GM23338 (cell line): ENCODE data around the gene NAA80. TPM values are rescaled to one million over a fixed set of nuclear protein-coding genes. Genes with fewer than 3 reads are reported as not detected.

Source experiments
- ATAC-seq: fragments of 200-7000 bp; cut with Tn5 transposase; 3 replicates; pipeline ENCODE4 v1.9.1; 2020
- DNase-seq: peaks from one replicate; pipeline ENCODE4 v3.0.0-alpha.2; 2015; ENCODE audit warnings: low spot score
- H2AFZ ChIP-seq: fragments of 200-600 bp; sonication (generic); 2 replicates; pipeline ENCODE4 v1.8.0; 2016; ENCODE audit warnings: antibody characterized with exemption, mild to moderate bottlenecking, moderate library complexity
- H3F3A ChIP-seq: fragments of 200-600 bp; sonication (generic); replicated peaks from 2 replicates; pipeline ENCODE4 v1.8.0; 2017; ENCODE audit warnings: antibody characterized with exemption, mixed run types, low read depth
- H3K27ac ChIP-seq: fragments of 200-600 bp; sonication (generic); 2 replicates; pipeline ENCODE4 v1.6.1; 2016; ENCODE audit warnings: low read depth
- H3K27me3 ChIP-seq: fragments of 200-600 bp; sonication (generic); 2 replicates; pipeline ENCODE4 v1.8.0; 2016; ENCODE audit warnings: mild to moderate bottlenecking, mixed run types, moderate library complexity; ENCODE audit not compliant: insufficient read depth
- H3K36me3 ChIP-seq: fragments of 200-600 bp; sonication (generic); 2 replicates; pipeline ENCODE4 v1.8.0; 2016; ENCODE audit warnings: mild to moderate bottlenecking; ENCODE audit not compliant: insufficient read depth
- H3K4me1 ChIP-seq: fragments of 200-600 bp; sonication (generic); 2 replicates; pipeline ENCODE4 v1.8.0; 2016; ENCODE audit warnings: mild to moderate bottlenecking, moderate library complexity; ENCODE audit not compliant: insufficient read depth
- H3K4me2 ChIP-seq: fragments of 200-600 bp; sonication (generic); 2 replicates; pipeline ENCODE4 v1.7.1; 2017; ENCODE audit warnings: mixed run types
- H3K4me3 ChIP-seq: fragments of 200-600 bp; sonication (generic); 2 replicates; pipeline ENCODE4 v1.6.1; 2016; ENCODE audit warnings: mixed run types
- H3K79me2 ChIP-seq: fragments of 200-600 bp; sonication (generic); replicated peaks from 2 replicates; pipeline ENCODE4 v1.8.0; 2017; ENCODE audit warnings: mild to moderate bottlenecking; ENCODE audit not compliant: insufficient read depth
- H3K9me2 ChIP-seq: fragments of 200-600 bp; sonication (generic); 2 replicates; pipeline ENCODE4 v1.8.0; 2017; ENCODE audit not compliant: insufficient read depth
- H4K20me1 ChIP-seq: fragments of 200-600 bp; sonication (generic); replicated peaks from 2 replicates; pipeline ENCODE4 v1.8.0; 2017; ENCODE audit warnings: mild to moderate bottlenecking; ENCODE audit not compliant: insufficient read depth
- H3K27ac Mint-ChIP-seq: 2 replicates; pipeline ENCODE4 v1.8.0; 2020; ENCODE audit warnings: inconsistent platforms, mild to moderate bottlenecking, moderate library complexity, mixed read lengths
- H3K27me3 Mint-ChIP-seq: 3 replicates; pipeline ENCODE4 v1.8.0; 2022; ENCODE audit warnings: low read depth, mild to moderate bottlenecking, moderate library complexity, mixed read lengths, inconsistent platforms; ENCODE audit not compliant: insufficient read depth, poor library complexity
- H3K36me3 Mint-ChIP-seq: 3 replicates; pipeline ENCODE4 v1.8.0; 2021; ENCODE audit warnings: low read depth, mild to moderate bottlenecking, inconsistent platforms, moderate library complexity, mixed read lengths
- H3K4me1 Mint-ChIP-seq: 3 replicates; pipeline ENCODE4 v1.8.0; 2020; ENCODE audit warnings: mild to moderate bottlenecking, inconsistent platforms, mixed read lengths
- H3K4me3 Mint-ChIP-seq: 3 replicates; pipeline ENCODE4 v1.8.0; 2021; ENCODE audit warnings: moderate library complexity, mild to moderate bottlenecking, inconsistent platforms, mixed read lengths
- H3K9me3 Mint-ChIP-seq: 3 replicates; pipeline ENCODE4 v1.8.0; 2020; ENCODE audit warnings: moderate library complexity, mild to moderate bottlenecking, inconsistent platforms, mixed read lengths
- CREB1 ChIP-seq: fragments of 250-450 bp; sonication (Bioruptor Pico); IDR thresholded peaks from 2 replicates; pipeline ENCODE4 v1.5.0; 2020; ENCODE audit warnings: low read depth, mild to moderate bottlenecking, moderate library complexity
- EZH2 ChIP-seq: fragments of 200-600 bp; sonication (generic); IDR thresholded peaks from one replicate; pipeline ENCODE4 v1.8.0; 2017; ENCODE audit warnings: antibody characterized with exemption, mild to moderate bottlenecking, low read depth; ENCODE audit not compliant: unreplicated experiment
- EZH2phosphoT487 ChIP-seq: fragments of 200-600 bp; sonication (generic); IDR thresholded peaks from one replicate; pipeline ENCODE4 v1.8.1; 2018; ENCODE audit warnings: antibody characterized with exemption; ENCODE audit not compliant: unreplicated experiment
- JUNB ChIP-seq: IDR thresholded peaks from one replicate; pipeline ENCODE4 v1.6.1; 2016; ENCODE audit warnings: antibody characterized with exemption; ENCODE audit not compliant: unreplicated experiment
- NANOG ChIP-seq: IDR thresholded peaks from 2 replicates; pipeline ENCODE4 v1.6.1; 2016; ENCODE audit warnings: antibody characterized with exemption, borderline replicate concordance
- POLR2AphosphoS5 ChIP-seq: IDR thresholded peaks from 2 replicates; pipeline ENCODE4 v1.6.1; 2016; ENCODE audit warnings: antibody characterized with exemption, low read depth
- STAT1 ChIP-seq: IDR thresholded peaks from one replicate; pipeline ENCODE4 v1.6.1; 2016; ENCODE audit warnings: antibody characterized with exemption; ENCODE audit not compliant: unreplicated experiment
- ZNF114 ChIP-seq: fragments of 250-450 bp; sonication (Bioruptor Pico); IDR thresholded peaks from 2 replicates; pipeline ENCODE4 v1.5.0; 2020; ENCODE audit warnings: mild to moderate bottlenecking, moderate library complexity
- polyA plus RNA-seq: library from polyadenylated mRNA; unstranded; fragments of >200 nt; fragmentation: Nextera tagmentation; extraction: Ambion mirVana; gene quantifications from 2 replicates; pipeline ENCODE4 v1.2.1, GENCODE V29; 2016
- total RNA-seq: library from RNA; depleted of rRNA; stranded (reverse); fragments of >200 nt; shearing (Covaris generic); gene quantifications from 2 replicates; pipeline ENCODE4 v1.2.3, GENCODE V29; 2014
- TF ChIP-seq, protein P1 (sequence below): IDR thresholded peaks from one replicate; pipeline ENCODE4 v1.6.1; 2018; ENCODE audit warnings: antibody characterized with exemption; ENCODE audit not compliant: unreplicated experiment
- TF ChIP-seq, protein P2 (sequence below): IDR thresholded peaks from 2 replicates; pipeline ENCODE4 v1.6.1; 2016; ENCODE audit warnings: antibody characterized with exemption

The NAA80 gene
- total and polyA plus RNA-seq, 2 experiments from 2014 or later, result 12.1 to 16.7 TPM

- Histone ChIP-seq H3K9me2 (no peaks in the 10 kb centered on the region), H3K4me1 (peaks cover 25% of the 10 kb centered on the region), H3K4me3 (no peak overlapping the region; the same call in 1 of the 2 replicates), H2AFZ (no peak overlapping the region), H3K4me2 (peak overlapping the region; percentile 74), H4K20me1 (no peaks in the 10 kb centered on the region), H3F3A (peaks cover 17% of the 10 kb centered on the region), H3K36me3 (no peaks in the 10 kb centered on the region), H3K27me3 (no peaks in the 10 kb centered on the region), H3K27ac (no peak overlapping the region), H3K79me2 (no peaks in the 10 kb centered on the region)
- ATAC-seq (no peak), DNase-seq (no peak)
- H3K27me3 Mint-ChIP-seq, result peaks cover 21% of the 10 kb centered on the region
- peaks cover 22% of the 10 kb centered on the region for H3K4me1 Mint-ChIP-seq
- TF ChIP-seq NANOG (no peak), POLR2AphosphoS5 (no peak), CREB1 (no peak), EZH2phosphoT487 (no peak), JUNB (no peak), EZH2 (no peak), ZNF114 (CRISPR knock-in tag) (no peak), STAT1 (no peak)
- TF ChIP-seq, protein P1, sequence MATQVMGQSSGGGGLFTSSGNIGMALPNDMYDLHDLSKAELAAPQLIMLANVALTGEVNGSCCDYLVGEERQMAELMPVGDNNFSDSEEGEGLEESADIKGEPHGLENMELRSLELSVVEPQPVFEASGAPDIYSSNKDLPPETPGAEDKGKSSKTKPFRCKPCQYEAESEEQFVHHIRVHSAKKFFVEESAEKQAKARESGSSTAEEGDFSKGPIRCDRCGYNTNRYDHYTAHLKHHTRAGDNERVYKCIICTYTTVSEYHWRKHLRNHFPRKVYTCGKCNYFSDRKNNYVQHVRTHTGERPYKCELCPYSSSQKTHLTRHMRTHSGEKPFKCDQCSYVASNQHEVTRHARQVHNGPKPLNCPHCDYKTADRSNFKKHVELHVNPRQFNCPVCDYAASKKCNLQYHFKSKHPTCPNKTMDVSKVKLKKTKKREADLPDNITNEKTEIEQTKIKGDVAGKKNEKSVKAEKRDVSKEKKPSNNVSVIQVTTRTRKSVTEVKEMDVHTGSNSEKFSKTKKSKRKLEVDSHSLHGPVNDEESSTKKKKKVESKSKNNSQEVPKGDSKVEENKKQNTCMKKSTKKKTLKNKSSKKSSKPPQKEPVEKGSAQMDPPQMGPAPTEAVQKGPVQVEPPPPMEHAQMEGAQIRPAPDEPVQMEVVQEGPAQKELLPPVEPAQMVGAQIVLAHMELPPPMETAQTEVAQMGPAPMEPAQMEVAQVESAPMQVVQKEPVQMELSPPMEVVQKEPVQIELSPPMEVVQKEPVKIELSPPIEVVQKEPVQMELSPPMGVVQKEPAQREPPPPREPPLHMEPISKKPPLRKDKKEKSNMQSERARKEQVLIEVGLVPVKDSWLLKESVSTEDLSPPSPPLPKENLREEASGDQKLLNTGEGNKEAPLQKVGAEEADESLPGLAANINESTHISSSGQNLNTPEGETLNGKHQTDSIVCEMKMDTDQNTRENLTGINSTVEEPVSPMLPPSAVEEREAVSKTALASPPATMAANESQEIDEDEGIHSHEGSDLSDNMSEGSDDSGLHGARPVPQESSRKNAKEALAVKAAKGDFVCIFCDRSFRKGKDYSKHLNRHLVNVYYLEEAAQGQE, result no peak
- TF ChIP-seq, protein P2, sequence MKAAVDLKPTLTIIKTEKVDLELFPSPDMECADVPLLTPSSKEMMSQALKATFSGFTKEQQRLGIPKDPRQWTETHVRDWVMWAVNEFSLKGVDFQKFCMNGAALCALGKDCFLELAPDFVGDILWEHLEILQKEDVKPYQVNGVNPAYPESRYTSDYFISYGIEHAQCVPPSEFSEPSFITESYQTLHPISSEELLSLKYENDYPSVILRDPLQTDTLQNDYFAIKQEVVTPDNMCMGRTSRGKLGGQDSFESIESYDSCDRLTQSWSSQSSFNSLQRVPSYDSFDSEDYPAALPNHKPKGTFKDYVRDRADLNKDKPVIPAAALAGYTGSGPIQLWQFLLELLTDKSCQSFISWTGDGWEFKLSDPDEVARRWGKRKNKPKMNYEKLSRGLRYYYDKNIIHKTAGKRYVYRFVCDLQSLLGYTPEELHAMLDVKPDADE, result no peak
- H3K9me3 Mint-ChIP-seq, result peaks cover 23% of the 10 kb centered on the region
- no peak overlapping the region; the same call in 2 of the 3 replicates for H3K4me3 Mint-ChIP-seq
- H3K27ac Mint-ChIP-seq, result no peak overlapping the region
- H3K36me3 Mint-ChIP-seq, result peaks cover 12% of the 10 kb centered on the region; the same call in 1 of the 3 replicates
Observed at GRCh38 chr3:50302095-50303012, 3.1 kb upstream of the NAA80 start.
